Skeletal muscle tissue (tissue), 4 donors: Measurements from ENCODE around the gene MSI2. TPM values are rescaled to one million over a fixed set of nuclear protein-coding genes. Genes with fewer than 3 reads are reported as not detected.

Source experiments
- H3K27ac ChIP-seq: one replicate; pipeline ENCODE4 v1.7.0; 2013; ENCODE audit warnings: mild to moderate bottlenecking, low read depth, low read length, inconsistent platforms
- H3K27me3 ChIP-seq, 3 donors: one replicate each; pipeline ENCODE4 v1.7.0; 2013; ENCODE audit warnings: low read length in 3 of 3; ENCODE audit not compliant: control insufficient read depth in 3 of 3, insufficient read depth in 3 of 3
- H3K36me3 ChIP-seq, 3 donors: one replicate each; pipeline ENCODE4 v1.7.0; 2013; ENCODE audit warnings: low read length in 3 of 3; ENCODE audit not compliant: control insufficient read depth in 3 of 3, insufficient read depth in 3 of 3
- H3K4me1 ChIP-seq, 3 donors: one replicate each; pipeline ENCODE4 v1.7.0; 2013; ENCODE audit warnings: low read length in 3 of 3, mild to moderate bottlenecking in 3 of 3; ENCODE audit not compliant: control insufficient read depth in 3 of 3, insufficient read depth in 3 of 3
- H3K4me3 ChIP-seq, 3 donors: one replicate each; pipeline ENCODE4 v1.7.0; 2013; ENCODE audit warnings: low read length in 3 of 3
- H3K9ac ChIP-seq, 3 donors: one replicate each; pipeline ENCODE4 v1.7.0; 2013; ENCODE audit warnings: low read length in 3 of 3, mild to moderate bottlenecking in 3 of 3, moderate library complexity in 2 of 3, low read depth in 1 of 3
- H3K9me3 ChIP-seq, 3 donors: one replicate each; pipeline ENCODE4 v1.7.0; 2013; ENCODE audit warnings: low read length in 3 of 3; ENCODE audit not compliant: control insufficient read depth in 3 of 3
- total RNA-seq: library from RNA; depleted of rRNA; stranded (reverse); fragments of >200 nt; gene quantifications from one replicate; pipeline ENCODE4 v1.2.3, GENCODE V29; 2014
- donor health status: Osteomylitis.

MSI2 gene
- total RNA-seq, 1 donor from 2014 or later: 20.4 TPM

DNA sequence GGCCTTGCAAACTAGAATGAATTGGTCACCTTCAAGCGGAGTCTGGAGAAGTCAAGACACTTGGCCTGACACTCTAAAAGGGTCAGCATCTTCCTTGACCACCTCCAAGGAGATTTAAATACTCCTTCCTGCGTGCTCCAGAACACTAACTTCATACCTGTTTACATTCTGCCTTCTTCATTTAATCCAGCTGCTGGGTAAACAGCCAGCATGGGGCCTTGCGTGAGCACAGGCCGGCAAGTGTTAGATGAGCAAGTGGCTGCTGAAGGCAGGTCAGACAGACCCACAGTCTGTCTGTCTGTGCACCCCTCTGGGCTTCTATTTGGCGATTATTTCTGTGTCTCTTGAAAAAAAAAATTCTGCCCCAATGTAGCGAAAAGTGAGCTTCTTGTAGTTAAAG, 153.8 kb downstream of the MSI2 start:
- Histone ChIP-seq H3K27me3 (no peaks in the 10 kb centered on the region), H3K9me3 (no peaks in the 10 kb centered on the region), H3K36me3 (no peaks in the 10 kb centered on the region), H3K27ac (no peak overlapping the region), H3K4me1 (peaks cover 23 to 49% (median 31%) of the 10 kb centered on the region in 3 donors), H3K9ac (no peak overlapping the region), H3K4me3 (no peak overlapping the region)

- Histone ChIP-seq H3K27ac (no peak overlapping the region), H3K4me3 (no peak overlapping the region), H3K36me3 (no peaks in the 10 kb centered on the region), H3K9me3 (peaks cover 0 to 2% (median 0%) of the 10 kb centered on the region in 3 donors), H3K4me1 (peaks cover 4 to 45% (median 12%) of the 10 kb centered on the region in 3 donors), H3K27me3 (no peaks in the 10 kb centered on the region), H3K9ac (no peak overlapping the region)
These were observed 156.3 kb downstream of the MSI2 start for GRCh38 chr17:57412520-57413096.

GRCh38 chr17:57413848-57414651, 157.7 kb downstream of the MSI2 start:
- Histone ChIP-seq H3K4me3 (no peak overlapping the region), H3K36me3 (no peaks in the 10 kb centered on the region), H3K9me3 (peaks cover 0 to 2% (median 0%) of the 10 kb centered on the region in 3 donors), H3K4me1 (peaks cover 4 to 38% (median 9%) of the 10 kb centered on the region in 3 donors), H3K9ac (no peak overlapping the region), H3K27me3 (no peaks in the 10 kb centered on the region), H3K27ac (no peak overlapping the region)

- Histone ChIP-seq H3K4me3 (no peak overlapping the region), H3K27me3 (no peaks in the 10 kb centered on the region), H3K9me3 (peaks cover 0 to 2% (median 0%) of the 10 kb centered on the region in 3 donors), H3K36me3 (no peaks in the 10 kb centered on the region), H3K27ac (no peak overlapping the region), H3K4me1 (peaks cover 4 to 37% (median 9%) of the 10 kb centered on the region in 3 donors), H3K9ac (no peak overlapping the region)
These were observed 159.5 kb downstream of the MSI2 start for GRCh38 chr17:57415751-57416207.

- H3K4me3 ChIP-seq: no peak overlapping the region
- no peaks in the 10 kb centered on the region for H3K27me3 ChIP-seq
- H3K4me1 ChIP-seq: peaks cover 4 to 37% (median 9%) of the 10 kb centered on the region in 3 donors
- H3K9ac ChIP-seq: no peak overlapping the region
- H3K36me3 ChIP-seq: no peaks in the 10 kb centered on the region
- H3K27ac ChIP-seq: no peak overlapping the region
- peaks cover 0 to 2% (median 0%) of the 10 kb centered on the region in 3 donors for H3K9me3 ChIP-seq
These were observed 160.0 kb downstream of the MSI2 start for GRCh38 chr17:57416369-57416768.

- H3K4me1 ChIP-seq: peaks cover 3 to 41% (median 10%) of the 10 kb centered on the region in 3 donors
- H3K9me3 ChIP-seq: peaks cover 0 to 2% (median 0%) of the 10 kb centered on the region in 3 donors
- H3K36me3 ChIP-seq: no peaks in the 10 kb centered on the region
- H3K27me3 ChIP-seq: no peaks in the 10 kb centered on the region
- H3K9ac ChIP-seq: no peak overlapping the region
- H3K27ac ChIP-seq: no peak overlapping the region
- H3K4me3 ChIP-seq: no peak overlapping the region
These were observed 161.6 kb downstream of the MSI2 start for GRCh38 chr17:57417956-57418355.

DNA sequence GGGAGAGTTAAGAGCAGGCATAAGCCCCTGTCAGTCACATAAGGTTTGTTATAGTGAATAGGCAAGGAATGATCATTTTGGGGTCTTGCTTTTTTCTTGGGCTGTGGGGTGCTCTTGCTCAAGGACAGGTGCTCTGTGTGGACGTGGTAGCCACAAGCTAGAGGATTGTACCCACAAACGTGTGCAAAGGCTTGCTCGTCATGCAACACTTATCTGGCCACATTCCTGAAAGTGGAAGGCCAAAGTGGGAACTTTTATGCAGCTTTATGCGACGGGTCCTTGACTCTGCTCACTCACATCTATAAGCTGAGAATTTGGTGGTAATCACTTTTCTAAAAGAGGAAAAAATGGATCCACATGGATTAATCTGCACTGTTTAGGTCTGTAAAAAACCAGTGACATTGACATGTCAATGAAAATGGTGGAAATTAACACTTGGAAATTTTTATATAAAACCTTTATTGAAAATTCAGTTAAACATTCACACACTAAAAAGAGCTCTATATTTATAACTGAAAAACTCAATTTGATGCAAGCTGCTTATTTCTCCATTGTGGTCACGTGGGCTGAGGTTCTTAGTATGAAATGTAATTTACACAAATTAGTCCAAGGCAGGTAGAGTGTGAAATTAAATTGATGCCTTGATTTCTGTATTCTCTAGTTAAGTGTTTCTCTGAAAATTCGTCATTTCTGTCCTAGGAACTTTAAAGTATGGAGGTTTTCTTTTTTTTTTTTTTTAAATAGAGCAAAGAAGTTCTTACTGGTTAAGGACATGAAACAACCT, 162.3 kb downstream of the MSI2 start:
- Histone ChIP-seq H3K9ac (no peak overlapping the region), H3K27me3 (no peaks in the 10 kb centered on the region), H3K9me3 (peaks cover 0 to 2% (median 0%) of the 10 kb centered on the region in 3 donors), H3K4me1 (peaks cover 0 to 46% (median 13%) of the 10 kb centered on the region in 3 donors), H3K36me3 (no peaks in the 10 kb centered on the region), H3K27ac (no peak overlapping the region), H3K4me3 (no peak overlapping the region)

DNA sequence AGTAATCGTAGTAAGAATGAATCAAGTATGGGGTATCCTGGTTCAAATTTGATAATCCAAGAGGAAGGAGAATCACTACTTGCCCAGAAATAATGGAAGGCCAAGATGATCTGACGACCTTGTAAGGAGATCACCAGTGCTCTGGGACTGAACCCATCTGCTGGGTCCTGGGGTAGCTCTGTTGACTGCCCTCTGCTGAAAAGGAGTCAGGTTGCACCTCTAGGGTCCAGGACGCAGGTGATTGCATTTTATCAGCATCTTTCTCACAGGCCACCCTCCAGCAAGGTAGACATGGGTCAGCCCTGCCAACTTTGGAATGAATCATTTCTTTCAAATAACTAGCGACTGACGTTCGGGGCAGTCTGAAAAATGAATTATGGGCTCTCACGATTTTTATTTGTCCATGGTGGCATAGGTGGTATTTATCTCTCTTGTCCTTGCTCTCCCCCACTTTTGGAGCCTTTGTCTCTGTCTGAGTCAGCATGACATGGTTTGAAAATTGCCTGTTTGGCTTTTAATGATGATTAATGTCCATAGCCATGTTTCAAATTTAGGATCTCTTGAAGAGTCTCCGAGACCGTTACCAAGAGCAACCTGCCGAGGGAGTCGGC, 163.7 kb downstream of the MSI2 start:
- Histone ChIP-seq H3K36me3 (no peaks in the 10 kb centered on the region), H3K9me3 (peaks cover 0 to 2% (median 0%) of the 10 kb centered on the region in 3 donors), H3K27ac (no peak overlapping the region), H3K4me1 (peaks cover 5 to 49% (median 19%) of the 10 kb centered on the region in 3 donors), H3K9ac (no peak overlapping the region), H3K4me3 (no peak overlapping the region), H3K27me3 (no peaks in the 10 kb centered on the region)

GRCh38 chr17:57420734-57421717, 164.7 kb downstream of the MSI2 start:
- no peaks in the 10 kb centered on the region for H3K36me3 ChIP-seq
- H3K9ac ChIP-seq: no peak overlapping the region
- H3K27me3 ChIP-seq: no peaks in the 10 kb centered on the region
- H3K4me3 ChIP-seq: no peak overlapping the region
- peaks cover 10 to 43% (median 22%) of the 10 kb centered on the region in 3 donors for H3K4me1 ChIP-seq
- no peak overlapping the region for H3K27ac ChIP-seq
- peaks cover 0 to 2% (median 0%) of the 10 kb centered on the region in 3 donors for H3K9me3 ChIP-seq
